K562 (cell line): Measurements from ENCODE around the gene CDCA5. TPM values are rescaled to one million over a fixed set of nuclear protein-coding genes. Genes with fewer than 3 reads are reported as not detected.

Experiments
- GATAD2A ChIP-seq: fragments of 450-650 bp; IDR thresholded peaks from 2 replicates; pipeline ENCODE4 v1.6.1; 2017
- LARP7 ChIP-seq: fragments of 450-650 bp; IDR thresholded peaks from 2 replicates; pipeline ENCODE4 v1.6.1; 2016
- MTA3 ChIP-seq: fragments of 450-650 bp; formaldehyde crosslinking; IDR thresholded peaks from 2 replicates; pipeline ENCODE4 v1.6.1; 2017; ENCODE audit warnings: mild to moderate bottlenecking, borderline replicate concordance
- PHTF2 ChIP-seq: fragments of 250-450 bp; sonication (Bioruptor Pico); IDR thresholded peaks from 2 replicates; pipeline ENCODE4 v1.5.0; 2021; ENCODE audit warnings: mild to moderate bottlenecking
- POLR2AphosphoS5 ChIP-seq: IDR thresholded peaks from 2 replicates; pipeline ENCODE4 v1.6.1; 2011; ENCODE audit warnings: mild to moderate bottlenecking, low read depth, low read length, moderate library complexity; ENCODE audit not compliant: control insufficient read depth, insufficient read depth
- RB1 ChIP-seq: fragments of 450-650 bp; IDR thresholded peaks from 2 replicates; pipeline ENCODE4 v1.6.1; 2017; ENCODE audit warnings: low read depth, mild to moderate bottlenecking
- SAFB ChIP-seq: fragments of 200-400 bp; formaldehyde crosslinking; IDR thresholded peaks from 2 replicates; pipeline ENCODE4 v1.6.1; 2017; ENCODE audit warnings: low read depth, low read length, borderline replicate concordance
- SETDB1 ChIP-seq: IDR thresholded peaks from one replicate; pipeline ENCODE4 v1.6.1; 2012; ENCODE audit warnings: low read length, control low read depth, inconsistent platforms
- SMAD4 ChIP-seq: fragments of 250-450 bp; sonication (Bioruptor Pico); conservative IDR thresholded peaks from 2 replicates; pipeline ENCODE4 v1.8.0; 2021; ENCODE audit warnings: inconsistent platforms, mild to moderate bottlenecking, moderate library complexity
- TBL1XR1 ChIP-seq, 2 experiments: IDR thresholded peaks; 2 replicates each; pipeline ENCODE4 v1.6.1; 2012; ENCODE audit warnings: improper control_type of control experiment in 2 of 2, low read length in 2 of 2, mild to moderate bottlenecking in 1 of 2
- TOE1 ChIP-seq, 2 experiments: fragments of 450-650 bp in 1 of 2; sonication (generic) in 1 of 2; formaldehyde crosslinking in 1 of 2; IDR thresholded peaks; 2 replicates each; pipeline versions ENCODE4 v1.7.1 to v1.8.0; 2016 to 2022; ENCODE audit warnings: borderline replicate concordance in 2 of 2, mild to moderate bottlenecking in 2 of 2, antibody characterized with exemption in 1 of 2, inconsistent platforms in 1 of 2, low read depth in 1 of 2, missing genetic modification reagents in 1 of 2, moderate library complexity in 1 of 2
- YY1 ChIP-seq, 3 experiments: IDR thresholded peaks; 2 replicates each; pipeline ENCODE4 v1.6.1; 2011; ENCODE audit warnings: low read length in 2 of 3, mild to moderate bottlenecking in 2 of 3, moderate library complexity in 2 of 3, borderline replicate concordance in 1 of 3, control low read depth in 1 of 3, low read depth in 1 of 3; ENCODE audit not compliant: insufficient read depth in 3 of 3, insufficient replicate concordance in 2 of 3, control insufficient read depth in 1 of 3, insufficient read length in 1 of 3; ENCODE audit errors: extremely low read depth in 1 of 3
- ZNF140 ChIP-seq: fragments of 250-450 bp; sonication (Bioruptor Pico); IDR thresholded peaks from 2 replicates; pipeline ENCODE4 v1.8.0; 2021; ENCODE audit warnings: moderate library complexity, mild to moderate bottlenecking, inconsistent platforms
- ZNF785 ChIP-seq: fragments of 250-450 bp; sonication (Bioruptor Pico); IDR thresholded peaks from 2 replicates; pipeline ENCODE4 v1.4.0; 2020; ENCODE audit warnings: mild to moderate bottlenecking
- polyA plus RNA-seq, 8 experiments: library from polyadenylated mRNA; depleted of rRNA in 4 of 8; stranded (reverse) in 5 of 8; unstranded in 3 of 8; fragments of >200 nt; fragmentation: Nextera tagmentation in 2 of 8; fragmentation: Illumina TruSeq in 1 of 8; extraction: Ambion mirVana in 2 of 8; extraction: Trizol in 1 of 8; gene quantifications; 2 replicates each; pipeline versions ENCODE4 v1.2.1 to v1.2.3, GENCODE V29; 2011 to 2014; ENCODE audit warnings: inconsistent platforms in 1 of 8, missing spikeins in 1 of 8
- total RNA-seq, 7 experiments: library from RNA; depleted of rRNA in 6 of 7; stranded (reverse); fragments of >200 nt in 6 of 7; fragmentation: Illumina TruSeq in 2 of 7; extraction: Trizol in 2 of 7; gene quantifications; 2 replicates each; pipeline versions ENCODE4 v1.2.1 to v1.2.3, GENCODE V29; 2011 to 2021; ENCODE audit warnings: low replicate concordance in 1 of 7
- TF ChIP-seq, protein P1 (sequence below), 2 experiments: fragments of 150-350 bp in 1 of 2; IDR thresholded peaks; 2 replicates each; pipeline ENCODE4 v1.6.1; 2012 to 2016; ENCODE audit warnings: low read depth in 2 of 2, low read length in 2 of 2, mild to moderate bottlenecking in 1 of 2, moderate library complexity in 1 of 2
- TF ChIP-seq, protein P2 (sequence below): fragments of 450-650 bp; IDR thresholded peaks from 2 replicates; pipeline ENCODE4 v1.6.1; 2016; ENCODE audit warnings: borderline replicate concordance
- TF ChIP-seq, protein P3 (sequence below): fragments of 250-450 bp; sonication (Bioruptor Pico); IDR thresholded peaks from 2 replicates; pipeline ENCODE4 v1.5.0; 2021
- TF ChIP-seq, protein P4 (sequence below): fragments of 450-650 bp; formaldehyde crosslinking; IDR thresholded peaks from 2 replicates; pipeline ENCODE4 v1.4.0; 2022; ENCODE audit warnings: missing genetic modification characterization

CDCA5 gene
- total and polyA plus RNA-seq, 9 of the 15 experiments (the other 6 are each of a cell fraction or from before 2014, with no cell fraction given) = 18.9 to 94.3 (median 64.6) TPM

DNA sequence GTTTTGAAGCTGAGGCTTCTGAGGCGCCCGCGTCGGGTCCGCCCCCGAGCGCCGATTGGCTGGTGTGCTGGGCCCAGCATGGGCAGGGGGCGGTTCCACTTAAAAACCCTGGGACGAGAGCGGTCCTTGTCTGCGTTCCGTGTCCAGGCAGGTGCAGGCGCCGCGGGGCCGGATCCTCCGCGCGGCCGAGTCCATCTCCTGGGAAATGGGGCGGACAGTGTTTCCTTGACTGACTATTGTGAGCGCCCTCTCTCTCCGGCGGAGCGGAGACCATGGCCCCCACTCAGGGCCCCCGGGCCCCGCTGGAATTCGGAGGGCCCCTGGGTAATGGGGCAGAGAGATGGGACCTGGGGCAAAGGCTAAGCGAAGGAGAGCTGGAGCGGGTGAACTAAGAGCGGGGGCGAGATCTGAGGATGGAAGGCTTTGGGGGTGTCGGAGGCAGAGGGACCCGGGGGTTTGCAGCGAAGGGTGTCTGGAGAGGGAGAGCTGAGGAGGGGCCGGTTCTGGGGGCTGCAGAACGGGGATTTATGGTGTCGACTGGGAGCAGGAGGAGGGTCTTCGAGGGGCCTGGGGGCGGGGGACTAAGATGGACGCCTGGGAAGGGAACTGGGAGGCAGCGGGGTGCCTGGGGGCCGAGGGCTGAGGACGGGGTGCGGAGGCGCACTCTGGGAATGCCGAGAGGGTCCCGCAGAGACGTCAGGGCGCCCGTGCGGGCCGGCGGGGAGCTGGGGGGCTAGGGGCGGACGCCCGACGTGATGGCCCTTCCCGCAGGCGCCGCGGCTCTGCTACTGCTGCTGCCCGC is 28.1 kb upstream of the CDCA5 start, which contains the start of gene TM7SF2 (continued):
- TF ChIP-seq, protein P1, sequence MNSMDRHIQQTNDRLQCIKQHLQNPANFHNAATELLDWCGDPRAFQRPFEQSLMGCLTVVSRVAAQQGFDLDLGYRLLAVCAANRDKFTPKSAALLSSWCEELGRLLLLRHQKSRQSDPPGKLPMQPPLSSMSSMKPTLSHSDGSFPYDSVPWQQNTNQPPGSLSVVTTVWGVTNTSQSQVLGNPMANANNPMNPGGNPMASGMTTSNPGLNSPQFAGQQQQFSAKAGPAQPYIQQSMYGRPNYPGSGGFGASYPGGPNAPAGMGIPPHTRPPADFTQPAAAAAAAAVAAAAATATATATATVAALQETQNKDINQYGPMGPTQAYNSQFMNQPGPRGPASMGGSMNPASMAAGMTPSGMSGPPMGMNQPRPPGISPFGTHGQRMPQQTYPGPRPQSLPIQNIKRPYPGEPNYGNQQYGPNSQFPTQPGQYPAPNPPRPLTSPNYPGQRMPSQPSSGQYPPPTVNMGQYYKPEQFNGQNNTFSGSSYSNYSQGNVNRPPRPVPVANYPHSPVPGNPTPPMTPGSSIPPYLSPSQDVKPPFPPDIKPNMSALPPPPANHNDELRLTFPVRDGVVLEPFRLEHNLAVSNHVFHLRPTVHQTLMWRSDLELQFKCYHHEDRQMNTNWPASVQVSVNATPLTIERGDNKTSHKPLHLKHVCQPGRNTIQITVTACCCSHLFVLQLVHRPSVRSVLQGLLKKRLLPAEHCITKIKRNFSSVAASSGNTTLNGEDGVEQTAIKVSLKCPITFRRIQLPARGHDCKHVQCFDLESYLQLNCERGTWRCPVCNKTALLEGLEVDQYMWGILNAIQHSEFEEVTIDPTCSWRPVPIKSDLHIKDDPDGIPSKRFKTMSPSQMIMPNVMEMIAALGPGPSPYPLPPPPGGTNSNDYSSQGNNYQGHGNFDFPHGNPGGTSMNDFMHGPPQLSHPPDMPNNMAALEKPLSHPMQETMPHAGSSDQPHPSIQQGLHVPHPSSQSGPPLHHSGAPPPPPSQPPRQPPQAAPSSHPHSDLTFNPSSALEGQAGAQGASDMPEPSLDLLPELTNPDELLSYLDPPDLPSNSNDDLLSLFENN (IDR thresholded peaks at IDR 0.05; ENCODE audit: low read depth in 2 of 2, low read length in 2 of 2) = peak in 1 of 2 experiments; percentile 65; a peak in 2 of 4 replicates
- TF ChIP-seq SETDB1 (no peak), SMAD4 (peak; percentile 32), GATAD2A (no peak), ZNF785 (CRISPR knock-in tag) (no peak), POLR2AphosphoS5 (peak; percentile 54; the same call in 1 of the 2 replicates), YY1 (IDR thresholded peaks at IDR 0.05; ENCODE audit: borderline replicate concordance in 1 of 3, control insufficient read depth in 1 of 3, extremely low read depth in 1 of 3, insufficient read depth in 3 of 3, insufficient read length in 1 of 3, insufficient replicate concordance in 2 of 3, low read depth in 1 of 3, low read length in 2 of 3) (peak in 1 of 3 experiments; percentile 42), TOE1 (IDR thresholded peaks at IDR 0.05; ENCODE audit: borderline replicate concordance) (0 out of 2 replicates have a peak, but pooled peaks have one; percentile 35), TOE1 (CRISPR knock-in tag; IDR thresholded peaks at IDR 0.05; ENCODE audit: borderline replicate concordance, low read depth) (no peak), PHTF2 (CRISPR knock-in tag) (no peak), MTA3 (peak; percentile 95), RB1 (peak; percentile 54), ZNF140 (no peak), LARP7 (0 out of 2 replicates have a peak, but pooled peaks have one; percentile 56), SAFB (peak; percentile 70), TBL1XR1 (IDR thresholded peaks at IDR 0.05; ENCODE audit: low read length in 2 of 2) (0 out of 4 replicates have a peak, but pooled peaks of 1 of the 2 experiments have one; percentile 10)
- TF ChIP-seq, protein P2, sequence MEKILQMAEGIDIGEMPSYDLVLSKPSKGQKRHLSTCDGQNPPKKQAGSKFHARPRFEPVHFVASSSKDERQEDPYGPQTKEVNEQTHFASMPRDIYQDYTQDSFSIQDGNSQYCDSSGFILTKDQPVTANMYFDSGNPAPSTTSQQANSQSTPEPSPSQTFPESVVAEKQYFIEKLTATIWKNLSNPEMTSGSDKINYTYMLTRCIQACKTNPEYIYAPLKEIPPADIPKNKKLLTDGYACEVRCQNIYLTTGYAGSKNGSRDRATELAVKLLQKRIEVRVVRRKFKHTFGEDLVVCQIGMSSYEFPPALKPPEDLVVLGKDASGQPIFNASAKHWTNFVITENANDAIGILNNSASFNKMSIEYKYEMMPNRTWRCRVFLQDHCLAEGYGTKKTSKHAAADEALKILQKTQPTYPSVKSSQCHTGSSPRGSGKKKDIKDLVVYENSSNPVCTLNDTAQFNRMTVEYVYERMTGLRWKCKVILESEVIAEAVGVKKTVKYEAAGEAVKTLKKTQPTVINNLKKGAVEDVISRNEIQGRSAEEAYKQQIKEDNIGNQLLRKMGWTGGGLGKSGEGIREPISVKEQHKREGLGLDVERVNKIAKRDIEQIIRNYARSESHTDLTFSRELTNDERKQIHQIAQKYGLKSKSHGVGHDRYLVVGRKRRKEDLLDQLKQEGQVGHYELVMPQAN = peak; percentile 46; the same call in 1 of the 2 replicates
- TF ChIP-seq, protein P3, sequence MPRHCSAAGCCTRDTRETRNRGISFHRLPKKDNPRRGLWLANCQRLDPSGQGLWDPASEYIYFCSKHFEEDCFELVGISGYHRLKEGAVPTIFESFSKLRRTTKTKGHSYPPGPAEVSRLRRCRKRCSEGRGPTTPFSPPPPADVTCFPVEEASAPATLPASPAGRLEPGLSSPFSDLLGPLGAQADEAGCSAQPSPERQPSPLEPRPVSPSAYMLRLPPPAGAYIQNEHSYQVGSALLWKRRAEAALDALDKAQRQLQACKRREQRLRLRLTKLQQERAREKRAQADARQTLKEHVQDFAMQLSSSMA (CRISPR knock-in tag) = peak; percentile 74; the same call in 1 of the 2 replicates
- TF ChIP-seq, protein P4, sequence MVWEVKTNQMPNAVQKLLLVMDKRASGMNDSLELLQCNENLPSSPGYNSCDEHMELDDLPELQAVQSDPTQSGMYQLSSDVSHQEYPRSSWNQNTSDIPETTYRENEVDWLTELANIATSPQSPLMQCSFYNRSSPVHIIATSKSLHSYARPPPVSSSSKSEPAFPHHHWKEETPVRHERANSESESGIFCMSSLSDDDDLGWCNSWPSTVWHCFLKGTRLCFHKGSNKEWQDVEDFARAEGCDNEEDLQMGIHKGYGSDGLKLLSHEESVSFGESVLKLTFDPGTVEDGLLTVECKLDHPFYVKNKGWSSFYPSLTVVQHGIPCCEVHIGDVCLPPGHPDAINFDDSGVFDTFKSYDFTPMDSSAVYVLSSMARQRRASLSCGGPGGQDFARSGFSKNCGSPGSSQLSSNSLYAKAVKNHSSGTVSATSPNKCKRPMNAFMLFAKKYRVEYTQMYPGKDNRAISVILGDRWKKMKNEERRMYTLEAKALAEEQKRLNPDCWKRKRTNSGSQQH (CRISPR knock-in tag) = peak; percentile 89; the same call in 1 of the 2 replicates
